NB4 (cell line): ENCODE results near the gene LMO7.

Experiments used
- CTCF ChIP-seq: IDR thresholded peaks from one replicate; pipeline ENCODE4 v1.5.1; 2012; ENCODE audit warnings: low read depth, low read length
- MYC ChIP-seq: IDR thresholded peaks from 2 replicates; pipeline ENCODE4 v1.6.1; 2011; ENCODE audit warnings: low read depth, low read length
- POLR2A ChIP-seq: IDR thresholded peaks from 2 replicates; pipeline ENCODE4 v1.6.1; 2011; ENCODE audit warnings: mild to moderate bottlenecking; ENCODE audit not compliant: insufficient read length; ENCODE audit errors: extremely low read depth

- TF ChIP-seq CTCF (no peak), MYC (no peak), POLR2A (no peak)
These were observed 203.3 kb downstream of the LMO7 start for GRCh38 chr13:75839406-75839805.
